Upper lobe of left lung (tissue), 6 donors: ENCODE data around the gene ARHGAP26. TPM values are rescaled to one million over a fixed set of nuclear protein-coding genes. Genes with fewer than 3 reads are reported as not detected.

Source experiments
- ATAC-seq, 2 donors: fragments of 200-7000 bp; cut with Tn5 transposase; one replicate each; pipeline ENCODE4 v1.9.1; 2022; ENCODE audit warnings: mild to moderate bottlenecking in 2 of 2, moderate library complexity in 2 of 2; ENCODE audit not compliant: low FRiP score in 2 of 2
- DNase-seq, 2 donors: peaks; one replicate each; pipeline ENCODE4 v3.0.0-alpha.2; 2019 to 2020
- H3K27ac ChIP-seq, 4 donors: fragments of 200-600 bp; sonication (generic); one replicate each; pipeline ENCODE4 v1.5.1; 2016 to 2019
- H3K27me3 ChIP-seq, 4 donors: fragments of 200-600 bp; sonication (generic); one replicate each; pipeline ENCODE4 v1.5.1; 2017 to 2019
- H3K36me3 ChIP-seq, 4 donors: fragments of 200-600 bp; sonication (generic); one replicate each; pipeline ENCODE4 v1.5.1; 2016 to 2019
- H3K4me1 ChIP-seq, 4 donors: fragments of 200-600 bp; sonication (generic); one replicate each; pipeline ENCODE4 v1.5.1; 2018 to 2019
- H3K4me3 ChIP-seq, 4 donors: fragments of 200-600 bp; sonication (generic); one replicate each; pipeline ENCODE4 v1.5.1; 2017 to 2019; ENCODE audit warnings: mild to moderate bottlenecking in 2 of 4, moderate library complexity in 1 of 4
- H3K9me3 ChIP-seq, 4 donors: fragments of 200-600 bp; sonication (generic); one replicate each; pipeline ENCODE4 v1.5.1; 2018 to 2019
- CTCF ChIP-seq, 6 experiments: fragments of 450-650 bp in 4 of 6; fragments of 200-600 bp in 2 of 6; sonication (generic) in 2 of 6; IDR thresholded peaks; one replicate each; pipeline ENCODE4 v1.5.1; 2016 to 2019; ENCODE audit warnings: antibody characterized with exemption in 6 of 6
- EP300 ChIP-seq, 4 donors: sonication (generic); formaldehyde crosslinking; IDR thresholded peaks; one replicate each; pipeline ENCODE4 v1.5.1; 2017; ENCODE audit warnings: antibody characterized with exemption in 4 of 4, control low read depth in 2 of 4
- POLR2A ChIP-seq, 4 donors: fragments of 450-650 bp; IDR thresholded peaks; one replicate each; pipeline ENCODE4 v1.5.1; 2016 to 2017; ENCODE audit warnings: antibody characterized with exemption in 4 of 4, mild to moderate bottlenecking in 2 of 4
- POLR2AphosphoS5 ChIP-seq, 2 donors: sonication (generic); formaldehyde crosslinking; IDR thresholded peaks; one replicate each; pipeline ENCODE4 v1.5.1; 2017; ENCODE audit warnings: antibody characterized with exemption in 2 of 2
- whole genome bisulfite sequencing, 2 donors: methylation state at CpG; one replicate each; pipeline ENCODE4 v1.1.5; 2017 to 2018; 5-methylcytosine and 5-hydroxymethylcytosine counted together
- total RNA-seq, 6 donors: library from RNA; depleted of rRNA in 4 of 6; stranded (reverse); fragments of >200 nt in 4 of 6; gene quantifications; one replicate each; pipeline versions ENCODE4 v1.1.0 to v1.2.1, GENCODE V29; 2016 to 2021
- donor health status: DM: no; HTN: no; CAD: no; lungs with moderate emphysema.
- donor health status: DM: no; HTN: yes; CAD: no; lungs with severe emphysema.

The ARHGAP26 gene
- total RNA-seq, 6 donors from 2014 or later = 34.9 to 90.1 (median 38.9) TPM

DNA sequence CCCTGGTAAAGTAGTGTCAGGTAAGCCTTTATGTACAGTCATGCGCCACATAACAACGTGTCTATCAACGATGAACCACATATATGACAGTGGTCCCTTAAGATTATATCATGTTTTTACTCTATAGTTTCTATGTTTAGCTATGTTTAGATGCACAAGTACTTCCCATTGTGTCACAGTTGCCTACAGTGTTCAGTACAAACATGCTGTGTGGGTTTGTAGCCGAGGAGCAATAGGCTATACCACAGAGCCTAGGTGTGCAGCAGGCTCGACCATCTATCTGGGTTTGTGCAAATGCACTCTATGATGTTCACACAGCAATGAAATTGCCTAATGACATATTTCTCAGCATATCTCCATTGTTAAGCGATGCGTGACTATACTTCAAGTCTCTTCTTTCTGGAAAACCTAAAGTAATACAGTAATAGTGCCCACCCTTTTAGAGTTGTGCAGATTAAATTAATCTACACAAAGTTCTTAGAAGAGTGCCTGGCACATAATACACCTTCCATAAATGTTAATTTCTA lies 295.9 kb downstream of the ARHGAP26 start:
- WGBS, 2 donors = 92 to 93% methylated on average over 7 of the region's 7 CpGs
- Histone ChIP-seq H3K9me3 (no peaks in the 10 kb centered on the region), H3K4me1 (peaks cover 37 to 46% (median 41%) of the 10 kb centered on the region in 4 donors), H3K36me3 (peaks cover 0 to 10% (median 3%) of the 10 kb centered on the region in 4 donors), H3K27me3 (no peaks in the 10 kb centered on the region), H3K27ac (peak overlapping the region in 1 of 4 donors; percentile 61), H3K4me3 (no peak overlapping the region)
- TF ChIP-seq POLR2AphosphoS5 (IDR thresholded peaks at IDR 0.05) (no peak), POLR2A (IDR thresholded peaks at IDR 0.05) (no peak), CTCF (IDR thresholded peaks at IDR 0.05) (no peak), EP300 (IDR thresholded peaks at IDR 0.05) (no peak)
- DNase-seq = no peak
- ATAC-seq = no peak

GRCh38 chr5:143066556-143067281 lies 296.5 kb downstream of the ARHGAP26 start:
- no peak overlapping the region for H3K4me3 ChIP-seq
- TF ChIP-seq POLR2AphosphoS5 (IDR thresholded peaks at IDR 0.05) (no peak), CTCF (IDR thresholded peaks at IDR 0.05) (no peak), POLR2A (IDR thresholded peaks at IDR 0.05) (no peak), EP300 (IDR thresholded peaks at IDR 0.05) (no peak)
- H3K9me3 ChIP-seq = no peaks in the 10 kb centered on the region
- DNase-seq = no peak
- H3K27me3 ChIP-seq = no peaks in the 10 kb centered on the region
- 32 to 47% methylated on average over 8 of the region's 8 CpGs for WGBS, 2 donors
- peaks cover 0 to 10% (median 3%) of the 10 kb centered on the region in 4 donors for H3K36me3 ChIP-seq
- no peak for ATAC-seq
- H3K4me1 ChIP-seq = peaks cover 37 to 42% (median 41%) of the 10 kb centered on the region in 4 donors
- H3K27ac ChIP-seq = peak overlapping the region in 2 of 4 donors; percentile 44 to 48

- H3K27ac ChIP-seq = no peak overlapping the region
- no peak overlapping the region for H3K4me3 ChIP-seq
- no peaks in the 10 kb centered on the region for H3K27me3 ChIP-seq
- H3K9me3 ChIP-seq = no peaks in the 10 kb centered on the region
- ATAC-seq = no peak
- DNase-seq = no peak
- no peak for TF ChIP-seq POLR2AphosphoS5 (IDR thresholded peaks at IDR 0.05)
- TF ChIP-seq EP300 (IDR thresholded peaks at IDR 0.05) = no peak
- TF ChIP-seq CTCF (IDR thresholded peaks at IDR 0.05) = no peak
- peaks cover 25 to 33% (median 31%) of the 10 kb centered on the region in 4 donors for H3K4me1 ChIP-seq
- H3K36me3 ChIP-seq = peaks cover 0 to 10% (median 3%) of the 10 kb centered on the region in 4 donors
Observed at GRCh38 chr5:143068712-143069111, 298.5 kb downstream of the ARHGAP26 start.

GRCh38 chr5:143071927-143072326 lies 301.8 kb downstream of the ARHGAP26 start:
- H3K36me3 ChIP-seq = peaks cover 0 to 10% (median 3%) of the 10 kb centered on the region in 4 donors
- TF ChIP-seq POLR2AphosphoS5 (IDR thresholded peaks at IDR 0.05) (no peak), POLR2A (IDR thresholded peaks at IDR 0.05) (no peak), CTCF (IDR thresholded peaks at IDR 0.05) (no peak), EP300 (IDR thresholded peaks at IDR 0.05) (no peak)
- no peak overlapping the region for H3K27ac ChIP-seq
- H3K9me3 ChIP-seq = no peaks in the 10 kb centered on the region
- no peaks in the 10 kb centered on the region for H3K27me3 ChIP-seq
- no peak for ATAC-seq
- no peak for DNase-seq
- no peak overlapping the region for H3K4me3 ChIP-seq
- H3K4me1 ChIP-seq = peaks cover 4 to 7% (median 5%) of the 10 kb centered on the region in 4 donors

GRCh38 chr5:143072734-143073133 lies 302.6 kb downstream of the ARHGAP26 start:
- Histone ChIP-seq H3K27ac (no peak overlapping the region), H3K4me3 (no peak overlapping the region), H3K9me3 (no peaks in the 10 kb centered on the region), H3K27me3 (no peaks in the 10 kb centered on the region), H3K36me3 (peaks cover 0 to 10% (median 3%) of the 10 kb centered on the region in 4 donors), H3K4me1 (no peaks in the 10 kb centered on the region)
- no peak for DNase-seq
- ATAC-seq = no peak
- TF ChIP-seq POLR2AphosphoS5 (IDR thresholded peaks at IDR 0.05) = no peak
- TF ChIP-seq EP300 (IDR thresholded peaks at IDR 0.05) = no peak
- TF ChIP-seq POLR2A (IDR thresholded peaks at IDR 0.05) = no peak
- TF ChIP-seq CTCF (IDR thresholded peaks at IDR 0.05) = no peak
